ENCODE data around the gene TMEM245. TPM values are rescaled to one million over a fixed set of nuclear protein-coding genes. Genes with fewer than 3 reads are reported as not detected.

Gene TMEM245
- total RNA-seq, 4 donors from 2014 or later = 109 to 192 (median 137) TPM

DNA sequence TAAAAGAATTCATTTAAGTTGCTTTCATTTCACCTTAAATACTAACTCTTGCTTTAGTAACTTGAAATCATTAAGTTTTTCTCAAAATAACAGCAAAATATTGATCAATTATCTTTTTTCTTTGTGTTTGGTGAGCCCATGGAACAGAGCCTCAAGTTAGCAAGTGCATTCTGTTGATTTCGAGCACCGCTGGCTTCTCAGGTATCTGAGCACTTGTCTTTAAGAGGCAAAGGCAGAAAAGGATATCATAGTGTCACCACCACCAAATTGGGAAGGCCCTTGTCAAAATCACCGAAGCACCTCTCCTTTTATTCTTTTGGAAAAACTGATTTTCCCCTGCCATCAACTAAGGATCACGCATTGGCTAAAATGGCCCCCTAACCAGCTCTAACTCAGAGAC, 89.3 kb downstream of the TMEM245 start:
- H3K27me3 ChIP-seq = no peaks in the 10 kb centered on the region
- peaks cover 15 to 26% (median 21%) of the 10 kb centered on the region in 4 donors for H3K4me1 ChIP-seq
- TF ChIP-seq POLR2A (IDR thresholded peaks at IDR 0.05; ENCODE audit: low read depth) (no peak), EP300 (IDR thresholded peaks at IDR 0.05) (no peak), POLR2AphosphoS5 (IDR thresholded peaks at IDR 0.05) (no peak)
- TF ChIP-seq, protein P1, sequence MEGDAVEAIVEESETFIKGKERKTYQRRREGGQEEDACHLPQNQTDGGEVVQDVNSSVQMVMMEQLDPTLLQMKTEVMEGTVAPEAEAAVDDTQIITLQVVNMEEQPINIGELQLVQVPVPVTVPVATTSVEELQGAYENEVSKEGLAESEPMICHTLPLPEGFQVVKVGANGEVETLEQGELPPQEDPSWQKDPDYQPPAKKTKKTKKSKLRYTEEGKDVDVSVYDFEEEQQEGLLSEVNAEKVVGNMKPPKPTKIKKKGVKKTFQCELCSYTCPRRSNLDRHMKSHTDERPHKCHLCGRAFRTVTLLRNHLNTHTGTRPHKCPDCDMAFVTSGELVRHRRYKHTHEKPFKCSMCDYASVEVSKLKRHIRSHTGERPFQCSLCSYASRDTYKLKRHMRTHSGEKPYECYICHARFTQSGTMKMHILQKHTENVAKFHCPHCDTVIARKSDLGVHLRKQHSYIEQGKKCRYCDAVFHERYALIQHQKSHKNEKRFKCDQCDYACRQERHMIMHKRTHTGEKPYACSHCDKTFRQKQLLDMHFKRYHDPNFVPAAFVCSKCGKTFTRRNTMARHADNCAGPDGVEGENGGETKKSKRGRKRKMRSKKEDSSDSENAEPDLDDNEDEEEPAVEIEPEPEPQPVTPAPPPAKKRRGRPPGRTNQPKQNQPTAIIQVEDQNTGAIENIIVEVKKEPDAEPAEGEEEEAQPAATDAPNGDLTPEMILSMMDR (IDR thresholded peaks at IDR 0.05) = no peak
- H3K4me3 ChIP-seq = no peak overlapping the region
- intact Hi-C loops (cut with DNase I) = no loop called here
- H3K36me3 ChIP-seq = peaks cover 0 to 43% (median 24%) of the 10 kb centered on the region in 4 donors
- DNase-seq (ENCODE audit: extremely low spot score) = no peak
- H3K9me3 ChIP-seq = no peaks in the 10 kb centered on the region
- 95% methylated on average over 4 of the region's 4 CpGs for WGBS
- no peak overlapping the region for H3K27ac ChIP-seq (replicated peaks in 1 of 4)

DNA sequence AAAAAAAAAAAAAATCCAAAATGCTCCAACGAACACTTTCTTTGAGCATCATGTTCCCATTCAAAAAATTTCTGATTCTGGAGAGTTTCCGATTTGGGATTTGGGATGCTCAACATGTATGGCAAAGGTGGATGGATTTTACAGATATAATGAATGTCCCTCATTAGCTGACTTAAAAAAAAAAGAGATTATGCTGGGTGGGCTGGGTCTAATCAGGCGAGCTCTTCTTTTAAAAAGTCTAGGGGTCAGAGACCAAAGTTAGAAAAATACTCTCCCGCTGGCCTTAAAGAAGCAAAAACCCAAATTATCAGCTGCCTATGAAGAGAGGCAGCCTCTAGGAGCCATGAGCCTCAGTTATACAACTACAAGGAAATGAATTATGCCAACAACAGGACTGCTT, 91.3 kb downstream of the TMEM245 start:
- Histone ChIP-seq H3K9me3 (no peaks in the 10 kb centered on the region), H3K36me3 (peaks cover 0 to 25% (median 17%) of the 10 kb centered on the region in 4 donors), H3K4me1 (peaks cover 13 to 25% (median 21%) of the 10 kb centered on the region in 4 donors), H3K27ac (replicated peaks in 1 of 4) (no peak overlapping the region), H3K27me3 (no peaks in the 10 kb centered on the region), H3K4me3 (no peak overlapping the region)
- intact Hi-C loops (cut with DNase I) = no loop called here
- TF ChIP-seq EP300 (IDR thresholded peaks at IDR 0.05) (no peak), POLR2A (IDR thresholded peaks at IDR 0.05; ENCODE audit: low read depth) (no peak), POLR2AphosphoS5 (IDR thresholded peaks at IDR 0.05) (no peak)
- TF ChIP-seq, protein P1 (IDR thresholded peaks at IDR 0.05) = no peak
- 83% methylated on average over 4 of the region's 4 CpGs for whole genome bisulfite sequencing
- no peak for DNase-seq (ENCODE audit: extremely low spot score)

DNA sequence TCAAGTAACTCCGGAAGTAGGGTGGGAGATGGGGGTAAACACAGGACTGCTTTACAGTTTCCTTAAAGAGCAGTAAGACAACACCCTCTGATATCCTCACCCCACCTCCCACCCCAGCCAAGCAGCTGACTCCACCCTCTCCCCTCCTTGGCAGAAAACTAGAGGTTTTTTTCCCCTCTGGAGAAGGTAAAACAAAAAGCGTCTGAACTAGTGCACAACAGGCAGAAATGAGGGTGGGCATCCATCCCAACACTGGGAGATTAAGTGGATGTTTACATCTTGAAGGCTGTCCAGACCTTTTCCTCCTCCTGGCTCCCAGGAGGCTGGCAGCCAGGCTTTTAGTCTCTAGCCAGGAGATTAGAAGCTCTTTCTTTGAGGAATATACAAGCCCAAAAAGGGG, 92.6 kb downstream of the TMEM245 start:
- Histone ChIP-seq H3K27me3 (no peaks in the 10 kb centered on the region), H3K27ac (replicated peaks in 1 of 4) (peak overlapping the region; percentile 38 to 59 (median 48)), H3K9me3 (no peaks in the 10 kb centered on the region), H3K36me3 (peaks cover 0 to 14% (median 6%) of the 10 kb centered on the region in 4 donors), H3K4me1 (peaks cover 18 to 29% (median 24%) of the 10 kb centered on the region in 4 donors), H3K4me3 (no peak overlapping the region)
- no peak for TF ChIP-seq POLR2A (IDR thresholded peaks at IDR 0.05; ENCODE audit: low read depth)
- no peak for TF ChIP-seq EP300 (IDR thresholded peaks at IDR 0.05)
- TF ChIP-seq, protein P1 (IDR thresholded peaks at IDR 0.05) = no peak
- TF ChIP-seq POLR2AphosphoS5 (IDR thresholded peaks at IDR 0.05) = no peak
- DNase-seq (ENCODE audit: extremely low spot score) = no peak
- intact Hi-C loops (cut with DNase I) = no loop called here
- 27% methylated on average over 2 of the region's 2 CpGs for WGBS

DNA sequence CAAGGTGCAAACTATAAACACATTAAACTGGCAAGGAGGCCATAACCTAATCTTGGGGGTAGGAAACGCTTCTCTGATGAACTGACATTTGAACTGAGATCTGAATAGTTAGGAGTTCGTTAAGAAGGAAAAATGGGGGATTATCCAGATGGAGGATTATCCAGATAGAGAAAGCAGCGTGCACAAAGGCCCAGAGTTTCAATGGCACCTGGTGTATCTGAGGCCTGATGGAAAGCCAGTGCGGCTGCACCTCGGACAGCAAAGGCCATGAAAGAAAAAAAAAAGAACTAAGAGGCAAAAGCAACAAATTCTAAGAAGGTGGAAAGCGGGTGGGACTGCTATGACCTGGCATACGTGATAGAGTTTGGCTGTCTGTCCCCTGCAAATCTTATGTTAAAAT, 93.4 kb downstream of the TMEM245 start:
- peaks cover 0 to 6% (median 2%) of the 10 kb centered on the region in 4 donors for H3K36me3 ChIP-seq
- H3K9me3 ChIP-seq = no peaks in the 10 kb centered on the region
- intact Hi-C loops (cut with DNase I) = no loop called here
- peak overlapping the region in 3 of 4 donors; percentile 38 to 59 (median 57) for H3K27ac ChIP-seq (replicated peaks in 1 of 4)
- no peak overlapping the region for H3K4me3 ChIP-seq
- DNase-seq (ENCODE audit: extremely low spot score) = no peak
- TF ChIP-seq EP300 (IDR thresholded peaks at IDR 0.05) (no peak), POLR2AphosphoS5 (IDR thresholded peaks at IDR 0.05) (no peak), POLR2A (IDR thresholded peaks at IDR 0.05; ENCODE audit: low read depth) (no peak)
- TF ChIP-seq, protein P1 (IDR thresholded peaks at IDR 0.05) = no peak
- WGBS = 91% methylated on average over 7 of the region's 7 CpGs
- H3K4me1 ChIP-seq = peaks cover 21 to 29% (median 24%) of the 10 kb centered on the region in 4 donors
- no peaks in the 10 kb centered on the region for H3K27me3 ChIP-seq

DNA sequence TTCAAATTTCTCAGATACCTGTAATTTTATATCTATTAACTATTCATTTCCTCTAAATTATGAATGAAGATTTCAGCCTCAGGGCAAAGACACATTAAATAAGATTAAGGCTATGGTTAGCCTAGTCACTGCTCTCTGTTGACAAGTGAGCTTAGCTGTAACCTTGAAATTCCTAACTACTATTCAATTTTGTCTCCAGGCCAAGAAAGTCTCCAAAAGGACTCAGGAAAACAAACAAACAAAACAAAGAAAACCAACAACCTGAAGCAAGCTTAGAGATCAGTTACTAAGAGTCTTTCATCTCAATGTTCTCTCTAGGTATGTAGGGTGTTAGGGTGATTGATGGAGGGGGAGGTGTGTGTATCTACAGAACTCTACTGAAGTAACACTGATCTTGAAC, 96.9 kb downstream of the TMEM245 start:
- peaks cover 0 to 22% (median 8%) of the 10 kb centered on the region in 4 donors for H3K36me3 ChIP-seq
- no peak for DNase-seq (ENCODE audit: extremely low spot score)
- H3K27me3 ChIP-seq = no peaks in the 10 kb centered on the region
- H3K27ac ChIP-seq (replicated peaks in 1 of 4) = no peak overlapping the region
- intact Hi-C loops (cut with DNase I) = no loop called here
- H3K4me3 ChIP-seq = no peak overlapping the region
- H3K9me3 ChIP-seq = no peaks in the 10 kb centered on the region
- peaks cover 24 to 28% (median 25%) of the 10 kb centered on the region in 4 donors for H3K4me1 ChIP-seq
- TF ChIP-seq EP300 (IDR thresholded peaks at IDR 0.05) = no peak
- no peak for TF ChIP-seq POLR2AphosphoS5 (IDR thresholded peaks at IDR 0.05)
- TF ChIP-seq POLR2A (IDR thresholded peaks at IDR 0.05; ENCODE audit: low read depth) = no peak
- TF ChIP-seq, protein P1 (IDR thresholded peaks at IDR 0.05) = no peak

All from esophagus muscularis mucosa (tissue), 4 donors.